T-cell (primary cell): ENCODE results near the gene ZNRF3. TPM values are rescaled to one million over a fixed set of nuclear protein-coding genes. Genes with fewer than 3 reads are reported as not detected.

Experiments
- ATAC-seq, 4 experiments: fragments of 200-7000 bp in 3 of 4; fragments of 150-1000 bp in 1 of 4; cut with Tn5 transposase; replicated peaks in 1 of 4; 1 replicate in 3 of 4; 2 replicates in 1 of 4; pipeline ENCODE4 v1.10.0; 2021; ENCODE audit warnings: moderate library complexity in 3 of 4, mild to moderate bottlenecking in 2 of 4, moderate number of reproducible peaks in 1 of 4
- CTCF ChIA-PET, 2 donors: fragments of 300-600 bp; sonication (Branson Sonifier 250); formaldehyde crosslinking; loops; one replicate each; lab custom pipeline; 2022; ENCODE audit warnings: antibody characterized with exemption in 2 of 2; lab: Charles Lee
- POLR2A ChIA-PET, 2 donors: fragments of 300-600 bp; sonication (Branson Sonifier 250); formaldehyde crosslinking; loops; one replicate each; lab custom pipeline; 2022; ENCODE audit warnings: antibody characterized with exemption in 2 of 2; lab: Charles Lee
- DNase-seq, 35 experiments: peaks; one replicate each; pipeline versions ENCODE4 v3.0.0 to v3.0.0-alpha.2; 2013 to 2023
- H3K27ac ChIP-seq: one replicate; pipeline ENCODE4 v1.5.1; 2013; ENCODE audit warnings: low read length
- H3K27me3 ChIP-seq, 2 experiments: replicated peaks in 1 of 2; 1 replicate in 1 of 2; 2 replicates in 1 of 2; pipeline versions ENCODE4 v1.6.1 to v1.7.0; 2013; ENCODE audit warnings: low read length in 1 of 2, mixed read lengths in 1 of 2; ENCODE audit not compliant: control insufficient read depth in 2 of 2, insufficient read depth in 2 of 2; ENCODE audit errors: extremely low read depth in 1 of 2
- H3K36me3 ChIP-seq, 2 donors: 1 replicate in 1 of 2; 2 replicates in 1 of 2; pipeline versions ENCODE4 v1.6.1 to v1.7.0; 2013; ENCODE audit warnings: low read length in 1 of 2; ENCODE audit not compliant: control insufficient read depth in 2 of 2, insufficient read depth in 1 of 2; ENCODE audit errors: extremely low read depth in 1 of 2
- H3K4me1 ChIP-seq, 2 experiments: 1 replicate in 1 of 2; 2 replicates in 1 of 2; pipeline versions ENCODE4 v1.6.1 to v1.7.0; 2013; ENCODE audit warnings: low read length in 2 of 2, mixed read lengths in 1 of 2; ENCODE audit not compliant: insufficient read depth in 2 of 2, control insufficient read depth in 1 of 2; ENCODE audit errors: extremely low read depth in 1 of 2
- H3K4me3 ChIP-seq, 2 donors: 1 replicate in 1 of 2; 2 replicates in 1 of 2; pipeline versions ENCODE4 v1.5.1 to v1.7.0; 2013; ENCODE audit warnings: mild to moderate bottlenecking in 2 of 2, low read length in 1 of 2, moderate library complexity in 1 of 2; ENCODE audit not compliant: control insufficient read depth in 1 of 2; ENCODE audit errors: extremely low read depth in 1 of 2
- H3K9me3 ChIP-seq: 2 replicates; pipeline ENCODE4 v1.7.0; 2013
- H3K27ac Mint-ChIP-seq, 2 donors: one replicate each; pipeline ENCODE4 v1.8.0; 2020 to 2021; ENCODE audit warnings: mild to moderate bottlenecking in 2 of 2, mixed read lengths in 2 of 2
- H3K27me3 Mint-ChIP-seq, 2 donors: one replicate each; pipeline ENCODE4 v1.8.0; 2021 to 2022; ENCODE audit warnings: mixed read lengths in 2 of 2
- H3K36me3 Mint-ChIP-seq: one replicate; pipeline ENCODE4 v1.8.0; 2021; ENCODE audit warnings: mixed read lengths
- H3K4me1 Mint-ChIP-seq, 3 donors: one replicate each; pipeline ENCODE4 v1.8.0; 2020 to 2022; ENCODE audit warnings: mixed read lengths in 3 of 3, mild to moderate bottlenecking in 1 of 3
- H3K4me3 Mint-ChIP-seq, 3 donors: one replicate each; pipeline ENCODE4 v1.8.0; 2020 to 2022; ENCODE audit warnings: mild to moderate bottlenecking in 3 of 3, mixed read lengths in 3 of 3, moderate library complexity in 3 of 3
- H3K9me3 Mint-ChIP-seq, 3 donors: one replicate each; pipeline ENCODE4 v1.8.0; 2020 to 2022; ENCODE audit warnings: mixed read lengths in 3 of 3
- WGBS: methylation state at CpG from one replicate; pipeline ENCODE4 v1.1.5; 2013; ENCODE audit warnings: missing lambda C conversion rate; ENCODE audit not compliant: insufficient coverage; 5-methylcytosine and 5-hydroxymethylcytosine counted together
- total RNA-seq, 35 experiments: library from RNA in 6 of 35; stranded (reverse) in 6 of 35; fragments of 120-200 nt in 1 of 35; gene quantifications; one replicate each; pipeline versions ENCODE4 v1.2.1 to v1.2.4 and lab custom pipeline; 2013 to 2026

The ZNRF3 gene
- total RNA-seq, 5 donors from 2014 or later (not counting 1 experiment from before 2014, with no cell fraction given): 0.70 to 2.1 (median 1.1) TPM

GRCh38 chr22:28933321-28933720, 49.9 kb downstream of the ZNRF3 start:
- no peaks in the 10 kb centered on the region for H3K4me1 ChIP-seq
- no peak for ATAC-seq
- no peak overlapping the region for H3K27ac Mint-ChIP-seq
- ChIA-PET CTCF (interaction anchor here in 1 of 2 donors (0.7 kb wide), 1 partner anchor 22 kb away, joined by 3 read pairs; no protein-coding TSS in a partner anchor), POLR2A (no interaction called here)
- H3K36me3 Mint-ChIP-seq: no peaks in the 10 kb centered on the region
- no peak overlapping the region for H3K4me3 Mint-ChIP-seq
- H3K27ac ChIP-seq: no peak overlapping the region
- no peaks in the 10 kb centered on the region for H3K9me3 ChIP-seq
- H3K4me1 Mint-ChIP-seq: peaks cover 0 to 6% (median 2%) of the 10 kb centered on the region in 3 donors
- peaks cover 0 to 28% of the 10 kb centered on the region in 2 experiments for H3K27me3 ChIP-seq
- H3K27me3 Mint-ChIP-seq: peaks cover 37 to 67% of the 10 kb centered on the region in 2 donors
- no peak for DNase-seq
- no peaks in the 10 kb centered on the region for H3K9me3 Mint-ChIP-seq
- H3K36me3 ChIP-seq: no peaks in the 10 kb centered on the region
- no peak overlapping the region for H3K4me3 ChIP-seq
- WGBS: no CpG with 5 or more reads among the region's 2 CpGs

- H3K36me3 Mint-ChIP-seq: no peaks in the 10 kb centered on the region
- H3K4me3 Mint-ChIP-seq: no peak overlapping the region
- peaks cover 39 to 69% of the 10 kb centered on the region in 2 donors for H3K27me3 Mint-ChIP-seq
- no peak for DNase-seq
- no peak for ATAC-seq
- ChIA-PET POLR2A (interaction anchor here in 1 of 2 donors (0.5 kb wide), 1 partner anchor 480 kb away, joined by 3 read pairs; no protein-coding TSS in a partner anchor), CTCF (no interaction called here)
- WGBS: no CpG with 5 or more reads among the region's 3 CpGs
- H3K4me1 Mint-ChIP-seq: peaks cover 0 to 6% (median 2%) of the 10 kb centered on the region in 3 donors
- no peaks in the 10 kb centered on the region for H3K9me3 Mint-ChIP-seq
- Histone ChIP-seq H3K36me3 (no peaks in the 10 kb centered on the region), H3K9me3 (no peaks in the 10 kb centered on the region), H3K27ac (no peak overlapping the region), H3K4me1 (no peaks in the 10 kb centered on the region), H3K27me3 (peaks cover 0 to 28% of the 10 kb centered on the region in 2 experiments), H3K4me3 (no peak overlapping the region)
- no peak overlapping the region for H3K27ac Mint-ChIP-seq
These were observed 50.7 kb downstream of the ZNRF3 start for GRCh38 chr22:28934026-28934425.

- H3K4me3 Mint-ChIP-seq: no peak overlapping the region
- no peak overlapping the region for H3K4me3 ChIP-seq
- H3K27me3 Mint-ChIP-seq: peaks cover 42 to 72% of the 10 kb centered on the region in 2 donors
- POLR2A ChIA-PET: no interaction called here
- H3K4me1 ChIP-seq: no peaks in the 10 kb centered on the region
- no peaks in the 10 kb centered on the region for H3K9me3 ChIP-seq
- H3K36me3 ChIP-seq: no peaks in the 10 kb centered on the region
- no peak overlapping the region for H3K27ac Mint-ChIP-seq
- H3K27ac ChIP-seq: no peak overlapping the region
- CTCF ChIA-PET: no interaction called here
- peaks cover 0 to 6% (median 2%) of the 10 kb centered on the region in 3 donors for H3K4me1 Mint-ChIP-seq
- WGBS: 76% methylated on average over 3 of the region's 4 CpGs
- no peak for DNase-seq
- H3K9me3 Mint-ChIP-seq: no peaks in the 10 kb centered on the region
- no peaks in the 10 kb centered on the region for H3K36me3 Mint-ChIP-seq
- no peak for ATAC-seq
- H3K27me3 ChIP-seq: peaks cover 2 to 26% of the 10 kb centered on the region in 2 experiments
These were observed 51.8 kb downstream of the ZNRF3 start for GRCh38 chr22:28935140-28935539.

GRCh38 chr22:28935713-28936112, 52.3 kb downstream of the ZNRF3 start:
- Mint-ChIP-seq H3K4me1 (peaks cover 0 to 1% (median 0%) of the 10 kb centered on the region in 3 donors), H3K27ac (no peak overlapping the region), H3K27me3 (peaks cover 43 to 66% of the 10 kb centered on the region in 2 donors), H3K36me3 (no peaks in the 10 kb centered on the region), H3K9me3 (no peaks in the 10 kb centered on the region), H3K4me3 (no peak overlapping the region)
- no peak overlapping the region for H3K4me3 ChIP-seq
- WGBS: 100% methylated on average over 1 of the region's 4 CpGs
- no peaks in the 10 kb centered on the region for H3K9me3 ChIP-seq
- ChIA-PET POLR2A (no interaction called here), CTCF (no interaction called here)
- DNase-seq (no peak), ATAC-seq (no peak)
- H3K27ac ChIP-seq: no peak overlapping the region
- peaks cover 2 to 26% of the 10 kb centered on the region in 2 experiments for H3K27me3 ChIP-seq
- no peaks in the 10 kb centered on the region for H3K36me3 ChIP-seq
- no peaks in the 10 kb centered on the region for H3K4me1 ChIP-seq

- Mint-ChIP-seq H3K4me3 (no peak overlapping the region), H3K27me3 (peaks cover 42 to 63% of the 10 kb centered on the region in 2 donors)
- WGBS: 92% methylated on average over 3 of the region's 3 CpGs
These were observed 52.8 kb downstream of the ZNRF3 start for GRCh38 chr22:28936200-28936599.

GRCh38 chr22:28937206-28938025, 54.0 kb downstream of the ZNRF3 start:
- H3K4me3 ChIP-seq: no peak overlapping the region
- H3K36me3 ChIP-seq: no peaks in the 10 kb centered on the region
- no peaks in the 10 kb centered on the region for H3K9me3 ChIP-seq
- H3K27ac ChIP-seq: no peak overlapping the region
- CTCF ChIA-PET: no interaction called here
- no CpG with 5 or more reads among the region's 7 CpGs for WGBS
- H3K4me1 Mint-ChIP-seq: no peaks in the 10 kb centered on the region
- H3K4me1 ChIP-seq: no peaks in the 10 kb centered on the region
- H3K4me3 Mint-ChIP-seq: no peak overlapping the region
- POLR2A ChIA-PET: no interaction called here
- DNase-seq: no peak
- H3K9me3 Mint-ChIP-seq: no peaks in the 10 kb centered on the region
- peaks cover 40 to 55% of the 10 kb centered on the region in 2 donors for H3K27me3 Mint-ChIP-seq
- peaks cover 2 to 21% of the 10 kb centered on the region in 2 experiments for H3K27me3 ChIP-seq
- no peaks in the 10 kb centered on the region for H3K36me3 Mint-ChIP-seq
- H3K27ac Mint-ChIP-seq: no peak overlapping the region
- ATAC-seq: no peak

More at GRCh38 chr22:28936200-28936599, 52.8 kb downstream of the ZNRF3 start:
- Mint-ChIP-seq H3K27ac (no peak overlapping the region), H3K9me3 (no peaks in the 10 kb centered on the region), H3K36me3 (no peaks in the 10 kb centered on the region), H3K4me1 (no peaks in the 10 kb centered on the region)
- DNase-seq (no peak), ATAC-seq (no peak)
- H3K4me3 ChIP-seq: no peak overlapping the region
- no peak overlapping the region for H3K27ac ChIP-seq
- ChIA-PET POLR2A (no interaction called here), CTCF (no interaction called here)
- no peaks in the 10 kb centered on the region for H3K9me3 ChIP-seq
- no peaks in the 10 kb centered on the region for H3K36me3 ChIP-seq
- peaks cover 2 to 26% of the 10 kb centered on the region in 2 experiments for H3K27me3 ChIP-seq
- no peaks in the 10 kb centered on the region for H3K4me1 ChIP-seq
